GM19240 (cell line): ENCODE measurements around the gene NFATC2.

Experiments
- DNase-seq: peaks from one replicate; pipeline ENCODE4 v3.0.0; 2011; ENCODE audit warnings: low spot score; ENCODE audit not compliant: insufficient read length

Gene NFATC2

DNA sequence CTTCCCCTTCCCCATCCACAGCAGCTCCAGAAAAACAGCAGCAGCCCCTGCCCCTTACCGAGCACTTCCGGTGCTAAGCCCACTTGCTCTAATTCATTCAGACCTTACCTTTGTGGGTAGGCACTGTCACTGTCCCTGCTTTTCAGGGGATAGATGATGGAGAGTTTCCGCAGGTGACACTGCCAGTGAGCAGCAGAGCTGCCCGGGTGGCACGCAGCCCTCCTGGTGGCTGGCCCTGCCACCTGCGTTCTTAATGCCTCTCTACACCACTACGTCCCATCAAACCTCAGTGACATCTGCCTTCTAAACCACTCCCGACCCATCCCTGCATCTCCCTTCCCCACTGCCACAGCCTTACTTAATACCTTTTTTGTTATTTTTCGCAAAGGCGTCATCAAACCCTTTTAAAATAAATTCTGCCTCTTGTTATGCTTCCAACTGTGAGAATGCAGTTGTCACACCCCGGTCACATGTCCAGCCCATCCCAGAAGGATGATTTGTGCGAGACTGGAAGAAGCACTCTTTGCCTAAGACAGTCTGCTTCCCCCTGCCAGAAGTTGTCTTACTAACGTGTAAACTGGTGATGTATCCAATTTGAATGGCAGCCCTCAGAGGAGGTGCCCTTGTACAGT lies 89.7 kb downstream of the NFATC2 start:
- no peak for DNase-seq

DNA sequence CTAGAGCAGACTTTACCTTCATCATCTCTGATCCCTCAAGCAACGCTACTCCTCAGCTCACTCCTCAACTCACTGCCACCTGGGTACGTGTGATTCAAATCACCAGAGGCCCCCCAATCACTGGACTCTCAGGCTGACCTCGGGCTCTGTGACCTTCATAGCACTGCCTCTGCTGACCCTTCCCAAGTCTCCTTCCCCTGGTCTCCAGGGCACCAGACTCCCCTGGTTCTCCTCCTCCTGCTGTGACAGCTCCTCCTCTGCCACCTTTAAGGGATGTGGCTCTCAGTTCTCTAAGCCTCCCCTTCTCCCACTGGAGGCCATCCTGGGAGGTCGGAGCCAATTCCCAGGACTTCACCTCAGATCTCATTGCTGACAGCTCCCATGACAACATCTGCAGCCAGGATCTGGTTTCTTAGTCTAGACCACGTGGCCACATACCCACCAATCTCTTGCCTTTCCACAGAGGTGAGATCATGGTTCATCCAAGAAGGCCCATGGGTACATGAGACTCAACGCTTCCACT lies 90.4 kb downstream of the NFATC2 start:
- no peak for DNase-seq

DNA sequence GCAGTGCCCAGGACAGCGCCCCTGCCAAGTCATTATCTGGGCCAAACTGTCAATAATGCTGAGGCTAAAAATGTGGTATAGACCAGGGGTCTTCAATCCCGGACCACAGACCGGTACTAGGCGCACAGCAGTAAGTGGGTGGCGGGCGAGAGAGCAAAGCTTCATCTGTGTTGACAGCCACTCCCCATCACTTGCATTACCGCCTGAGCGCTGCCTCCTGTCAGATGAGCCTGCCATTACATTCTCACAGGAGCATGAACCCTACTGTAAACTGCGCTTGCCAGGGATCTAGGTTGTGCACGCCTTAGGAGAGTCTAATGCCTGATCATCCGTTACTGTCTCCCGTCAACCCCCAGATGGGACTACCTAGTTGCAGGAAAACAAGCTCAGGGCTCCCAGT lies 91.0 kb downstream of the NFATC2 start:
- DNase-seq, result no peak

DNA sequence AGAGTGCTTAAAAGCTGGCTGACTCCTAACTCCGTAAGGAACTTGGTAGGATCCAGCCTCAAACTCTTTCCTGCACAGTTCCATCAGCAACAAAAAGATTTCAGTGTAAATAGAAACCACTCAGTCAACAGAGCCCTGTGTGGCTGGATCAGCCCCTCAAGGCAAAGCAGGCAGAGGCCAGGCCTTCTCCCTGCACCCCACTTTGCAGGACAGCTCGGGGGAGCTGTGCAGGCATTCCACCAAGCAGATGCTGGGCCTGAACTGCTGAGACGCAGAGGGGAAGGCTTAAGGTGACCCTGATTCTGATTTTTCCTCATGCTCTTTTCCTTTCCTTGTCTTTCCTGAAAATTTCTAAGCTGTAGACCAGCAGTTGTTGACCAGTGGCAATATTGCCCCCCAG lies 91.5 kb downstream of the NFATC2 start:
- DNase-seq, result no peak

DNA sequence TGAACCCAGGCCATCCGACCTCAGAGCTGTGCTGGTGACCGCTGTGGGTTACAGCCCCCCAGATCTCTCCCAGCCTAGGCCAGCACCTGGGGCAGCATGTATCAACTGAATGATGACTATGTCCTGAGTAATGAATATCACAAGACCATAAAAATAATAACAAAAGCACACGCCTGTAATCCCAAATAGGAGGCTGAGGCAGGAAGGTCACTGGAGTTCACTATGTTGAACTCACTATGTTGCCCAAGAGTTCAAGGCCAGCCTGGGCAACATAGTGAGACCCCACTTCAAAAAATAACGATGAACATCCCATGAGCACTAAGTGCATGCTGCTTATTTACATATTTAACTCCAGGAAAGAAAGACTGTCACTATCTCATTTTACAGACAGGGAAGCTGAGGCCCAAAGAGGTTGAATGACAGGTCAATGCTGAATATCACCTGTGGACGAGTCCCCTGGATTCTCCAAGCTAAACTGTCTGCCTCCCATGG lies 92.3 kb downstream of the NFATC2 start:
- no peak for DNase-seq

DNA sequence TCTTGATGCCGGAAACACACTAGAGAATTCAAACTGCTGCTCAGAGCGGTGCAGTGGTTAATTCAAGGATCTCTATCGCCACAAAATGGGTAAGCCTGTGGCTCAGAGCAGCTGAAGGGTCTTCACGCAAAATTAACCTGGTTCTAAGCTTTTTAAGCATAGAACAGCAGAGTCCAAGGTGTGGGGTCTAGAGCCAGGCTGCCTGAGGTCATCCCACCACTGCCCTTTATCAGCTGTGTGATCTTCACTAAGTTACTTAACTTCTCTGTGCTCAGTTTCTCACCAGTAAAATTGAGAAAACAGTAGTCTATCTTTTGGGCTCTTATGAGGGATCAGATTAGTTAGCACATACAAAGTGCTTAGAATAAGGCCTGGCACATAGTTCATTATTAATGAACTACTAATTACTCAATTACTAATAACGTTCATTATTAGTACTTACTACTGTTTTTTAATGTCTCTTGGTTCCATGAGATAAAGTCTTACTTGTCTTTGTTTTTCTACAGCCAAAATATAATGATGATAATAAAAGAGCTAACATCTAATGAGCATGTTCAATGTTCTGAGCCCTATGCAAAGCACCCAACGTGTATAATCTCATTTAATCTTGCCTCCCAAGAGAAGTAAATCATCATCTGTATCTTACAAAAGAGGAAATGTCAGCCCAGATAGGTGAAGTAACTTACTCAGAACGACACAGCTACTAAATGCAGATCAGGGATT lies 92.9 kb downstream of the NFATC2 start:
- no peak for DNase-seq

DNA sequence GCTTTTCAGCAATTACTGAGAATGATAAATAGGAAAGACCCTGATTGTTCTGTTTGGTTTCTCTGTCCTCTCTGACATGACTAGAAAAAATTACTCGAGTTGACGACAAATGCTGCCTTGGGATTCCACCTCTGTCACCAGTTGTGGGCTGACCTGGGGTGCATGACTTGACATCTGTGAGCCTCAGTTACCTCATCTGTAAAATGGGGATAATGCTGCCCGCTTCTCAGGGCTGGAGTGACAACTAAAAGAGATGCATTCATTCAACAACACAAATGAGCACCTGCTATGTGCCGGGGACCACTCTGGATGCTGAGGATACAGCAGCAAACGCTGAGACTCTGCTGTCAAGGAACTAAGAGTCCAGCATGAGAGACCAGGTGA lies 94.8 kb downstream of the NFATC2 start:
- DNase-seq, result no peak

DNA sequence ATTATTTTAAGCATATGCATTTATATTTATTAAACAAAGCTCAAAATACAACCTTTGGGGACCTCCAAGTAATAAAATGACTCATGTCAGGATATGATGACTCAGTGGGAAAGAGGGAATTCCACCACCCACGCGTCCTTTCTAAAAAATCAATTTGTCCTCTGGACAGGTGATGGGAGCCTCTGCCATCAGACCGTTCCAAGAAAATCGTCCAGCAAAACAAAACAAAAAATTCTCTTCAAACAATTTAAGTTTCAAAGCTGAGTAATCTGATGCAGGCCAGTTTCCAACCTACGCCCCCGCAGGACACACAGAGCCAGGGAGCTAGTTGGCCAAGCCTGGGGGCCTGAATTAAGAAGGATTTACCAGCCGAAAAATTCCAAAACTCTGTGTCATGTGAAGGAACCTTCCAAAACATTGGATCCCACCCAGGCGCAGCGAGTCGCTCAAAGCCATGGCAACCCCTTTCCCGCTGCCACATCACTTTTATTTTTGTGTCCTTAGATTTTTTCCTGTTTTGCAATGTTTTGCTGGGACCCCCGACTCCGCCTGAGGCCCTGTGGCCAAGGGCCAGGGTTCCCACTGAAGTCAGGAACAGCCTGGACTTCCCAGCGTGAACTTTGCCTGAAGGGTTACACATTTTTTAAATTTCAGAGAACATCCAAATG lies 95.3 kb downstream of the NFATC2 start:
- no peak for DNase-seq

DNA sequence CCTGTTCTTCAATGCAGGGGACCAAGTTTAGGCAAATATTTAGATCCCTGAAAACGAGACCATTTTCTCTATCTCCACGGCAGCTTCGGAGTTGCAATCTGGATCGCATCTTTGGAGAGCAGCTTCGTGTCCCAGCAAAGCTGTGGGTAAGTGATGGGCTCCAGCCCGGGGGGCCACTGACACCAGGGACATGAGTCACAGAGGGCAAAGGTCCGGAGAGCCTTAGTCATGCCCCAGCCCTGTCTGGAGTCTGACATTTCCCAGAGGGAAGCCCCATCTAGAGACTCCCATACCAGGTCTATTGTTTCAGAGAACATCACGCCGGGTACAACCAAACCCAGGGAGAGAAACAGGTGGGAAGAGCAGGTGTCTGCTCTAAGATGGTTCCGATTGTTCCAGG lies 95.9 kb downstream of the NFATC2 start:
- no peak for DNase-seq

DNA sequence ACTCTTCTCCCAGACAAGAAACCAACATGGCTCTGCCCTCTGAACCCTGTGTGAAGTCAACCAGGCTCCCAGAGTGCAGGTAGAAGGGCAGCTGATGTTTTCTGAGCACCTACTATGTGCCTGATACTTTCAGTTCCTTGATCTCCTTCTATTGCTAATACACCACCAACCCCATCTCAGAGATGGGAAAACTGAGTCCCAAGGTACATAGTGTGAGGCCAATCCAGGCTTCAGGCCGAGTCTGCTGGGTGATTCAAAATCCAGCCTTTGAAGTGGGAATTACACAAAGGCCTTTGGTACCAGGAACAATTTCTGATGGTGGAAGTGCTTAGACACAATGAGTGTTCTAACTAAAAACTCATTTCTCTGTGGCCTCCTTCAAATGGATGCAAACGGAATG lies 96.3 kb downstream of the NFATC2 start:
- DNase-seq, result no peak

DNA sequence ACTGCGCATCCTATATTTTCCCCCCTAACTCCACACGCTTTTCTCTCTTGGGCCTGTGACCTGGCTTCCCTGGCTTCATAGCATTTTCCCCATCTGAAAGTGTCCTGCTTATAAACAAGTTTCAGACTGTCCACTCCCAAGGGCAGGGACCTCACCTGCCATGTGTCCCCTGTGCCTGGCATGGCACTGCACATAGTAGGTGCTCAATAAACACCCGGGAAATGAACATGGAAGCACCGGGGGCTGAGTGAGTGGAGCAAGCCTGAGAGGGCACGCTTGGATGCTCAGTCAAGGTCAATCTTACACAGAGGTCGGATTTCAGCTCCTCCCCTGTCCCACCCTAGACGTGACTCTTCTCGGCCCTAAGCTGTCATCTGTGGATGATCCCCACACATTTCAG lies 96.9 kb downstream of the NFATC2 start:
- DNase-seq, result no peak

DNA sequence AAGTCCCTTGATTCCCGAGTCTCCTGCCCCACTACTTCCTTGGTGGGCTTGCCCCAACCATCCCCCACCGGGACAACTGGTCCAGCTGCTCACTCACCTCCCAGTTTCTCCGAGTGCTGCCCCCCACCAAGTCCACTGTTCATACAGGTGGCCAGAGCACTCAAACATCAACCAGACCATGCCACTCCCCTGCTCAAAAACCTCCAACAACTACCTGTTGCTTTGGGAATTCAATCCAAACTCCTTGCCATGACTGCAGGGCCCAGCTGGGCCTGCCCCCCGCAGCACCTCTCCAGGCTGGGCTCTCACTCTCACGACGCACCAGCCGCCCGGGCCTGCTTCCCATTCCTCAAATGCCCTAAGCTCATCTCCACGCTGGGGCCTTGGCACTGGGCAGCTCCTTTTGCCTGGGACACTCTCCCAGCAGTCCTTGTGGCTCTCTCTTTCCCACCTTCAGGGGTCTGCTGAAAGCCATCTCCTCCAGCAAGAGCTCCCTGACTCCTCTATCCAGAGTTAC lies 97.5 kb downstream of the NFATC2 start:
- no peak for DNase-seq

DNA sequence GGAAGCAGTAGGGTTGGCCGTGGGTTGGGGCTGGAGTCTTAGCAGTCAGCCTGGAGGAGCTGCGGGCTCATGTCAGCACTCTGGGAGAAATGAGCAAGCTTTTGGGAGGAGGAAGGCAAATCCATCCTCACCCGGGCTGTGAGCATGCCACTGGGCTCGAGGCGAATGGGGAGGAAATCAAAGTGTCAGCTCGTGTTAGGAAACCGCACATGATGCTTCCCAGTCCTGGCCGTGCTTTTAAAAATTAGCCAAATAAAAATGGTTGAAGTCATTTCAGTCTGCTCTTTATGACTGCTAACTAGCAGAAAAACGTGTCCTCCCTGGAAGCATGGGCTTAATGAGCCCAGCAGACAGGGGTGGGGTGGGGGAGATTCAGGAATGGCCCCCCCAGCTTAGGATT lies 98.1 kb downstream of the NFATC2 start:
- no peak for DNase-seq

DNA sequence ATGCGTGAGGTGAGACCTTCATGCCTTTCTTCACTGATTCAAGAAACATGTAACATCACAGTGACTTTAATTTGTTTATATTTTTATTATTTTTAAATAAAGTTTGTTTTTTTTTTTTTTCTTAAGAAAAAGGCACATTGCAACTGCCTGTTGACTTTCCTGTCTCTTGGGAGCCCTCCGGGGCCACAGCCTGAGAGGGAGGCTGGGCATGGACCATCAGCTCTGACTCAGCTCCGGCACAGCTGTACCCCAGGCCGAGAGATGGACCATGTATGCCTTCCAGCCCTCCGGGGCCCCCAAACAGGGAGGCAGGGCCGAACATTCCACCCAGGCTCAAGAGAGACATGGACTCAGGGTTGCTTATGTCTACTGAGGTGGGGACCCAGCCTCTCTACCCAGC lies 99.9 kb downstream of the NFATC2 start:
- no peak for DNase-seq

DNA sequence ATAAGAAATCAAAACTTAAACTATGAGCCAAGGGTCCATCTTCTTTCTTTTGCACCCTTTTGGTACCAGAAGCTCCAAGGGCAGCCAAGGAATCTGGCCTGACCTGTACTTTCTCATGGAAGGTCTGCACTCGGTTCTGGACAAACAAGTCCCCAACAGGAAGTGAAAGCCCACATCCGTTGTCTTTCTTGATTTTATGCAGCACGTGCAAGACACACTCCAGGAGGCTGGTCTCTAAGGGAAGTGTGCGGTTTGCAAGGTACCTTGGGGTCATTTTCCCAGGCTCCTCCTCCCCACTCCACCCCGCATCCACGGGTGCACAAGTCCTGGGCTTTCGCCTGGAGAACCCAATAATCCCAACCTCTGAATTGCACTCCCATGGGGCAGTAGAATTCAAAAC lies 101.9 kb downstream of the NFATC2 start:
- peak; percentile 29 for DNase-seq

DNA sequence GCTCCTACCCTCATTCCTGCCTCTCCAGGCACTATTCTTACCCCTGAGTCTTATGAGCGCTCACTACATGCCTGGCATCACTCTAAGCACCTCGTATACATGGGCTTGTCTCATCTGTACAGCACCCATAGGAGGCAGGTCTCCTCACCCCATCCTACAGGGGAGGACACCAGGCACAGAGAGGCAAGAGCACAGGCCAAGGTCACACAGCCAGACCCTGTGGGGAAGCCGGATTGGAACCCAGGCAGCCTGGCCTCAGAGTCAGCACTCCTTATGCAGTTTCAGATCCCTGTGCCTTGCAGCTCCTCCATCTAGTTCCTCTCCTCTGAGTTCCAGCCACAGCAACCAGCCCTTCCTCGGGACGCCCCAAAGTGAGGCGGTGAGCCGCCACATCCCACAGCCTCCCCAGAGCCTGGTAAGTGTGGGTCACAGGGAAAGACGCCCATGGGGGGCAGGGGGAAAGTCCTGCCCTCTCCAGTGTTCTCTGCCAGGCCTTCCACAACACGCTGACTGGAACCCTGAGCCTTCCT lies 103.3 kb downstream of the NFATC2 start:
- DNase-seq, result no peak

DNA sequence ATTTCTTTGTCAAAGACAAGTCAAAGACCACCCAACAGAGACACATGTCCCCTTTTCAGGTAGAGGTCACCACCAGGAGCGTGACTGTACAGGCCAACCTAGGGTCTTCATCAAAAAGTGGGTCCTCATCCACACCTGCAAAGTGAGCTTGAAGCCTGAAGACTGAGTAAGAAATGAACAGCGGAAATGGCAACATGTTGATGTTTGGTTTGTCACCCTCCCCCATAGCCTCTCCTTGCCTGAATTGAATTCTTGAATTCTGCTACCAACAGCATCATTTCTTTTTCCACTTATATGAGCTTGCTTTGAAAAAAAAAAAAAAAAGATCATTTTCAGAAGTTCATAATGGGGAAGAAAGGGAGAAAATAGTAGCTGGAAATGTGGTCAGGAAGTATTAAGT lies 104.4 kb downstream of the NFATC2 start:
- DNase-seq, result no peak

DNA sequence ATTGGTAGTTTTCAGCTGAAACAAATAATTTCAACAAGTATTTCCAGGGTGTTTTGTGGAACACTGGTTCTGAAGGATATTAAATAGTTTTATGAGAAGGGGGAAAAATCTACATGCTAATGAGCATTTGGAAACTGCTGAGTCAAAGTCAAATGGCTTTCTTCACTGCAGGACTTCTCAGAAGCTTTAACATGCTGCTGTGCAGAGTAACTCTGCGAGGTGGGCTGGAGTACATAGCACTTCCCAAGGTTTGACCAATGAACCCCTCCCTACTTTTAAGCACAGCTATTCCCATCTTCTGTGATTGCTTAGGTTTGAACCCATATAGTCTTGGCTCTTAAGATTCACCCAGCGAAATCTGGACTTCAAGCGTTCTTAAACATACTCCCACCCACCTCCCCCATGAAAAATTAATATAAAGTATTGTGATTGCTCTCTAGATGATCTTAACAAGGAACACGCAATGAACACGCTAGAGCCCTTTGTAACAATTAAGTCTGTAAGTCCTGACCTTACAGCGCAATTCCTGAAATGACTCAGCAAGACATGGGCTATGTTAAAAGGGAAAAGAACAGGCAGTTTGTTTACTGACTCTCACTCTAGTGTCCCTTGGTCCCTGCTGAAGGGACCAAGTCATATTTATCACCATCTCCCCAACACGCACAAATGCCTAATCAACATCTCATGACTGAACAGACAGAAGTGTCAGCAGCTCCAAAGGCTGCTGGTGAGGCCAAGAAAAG lies 105.2 kb downstream of the NFATC2 start:
- DNase-seq, result no peak

DNA sequence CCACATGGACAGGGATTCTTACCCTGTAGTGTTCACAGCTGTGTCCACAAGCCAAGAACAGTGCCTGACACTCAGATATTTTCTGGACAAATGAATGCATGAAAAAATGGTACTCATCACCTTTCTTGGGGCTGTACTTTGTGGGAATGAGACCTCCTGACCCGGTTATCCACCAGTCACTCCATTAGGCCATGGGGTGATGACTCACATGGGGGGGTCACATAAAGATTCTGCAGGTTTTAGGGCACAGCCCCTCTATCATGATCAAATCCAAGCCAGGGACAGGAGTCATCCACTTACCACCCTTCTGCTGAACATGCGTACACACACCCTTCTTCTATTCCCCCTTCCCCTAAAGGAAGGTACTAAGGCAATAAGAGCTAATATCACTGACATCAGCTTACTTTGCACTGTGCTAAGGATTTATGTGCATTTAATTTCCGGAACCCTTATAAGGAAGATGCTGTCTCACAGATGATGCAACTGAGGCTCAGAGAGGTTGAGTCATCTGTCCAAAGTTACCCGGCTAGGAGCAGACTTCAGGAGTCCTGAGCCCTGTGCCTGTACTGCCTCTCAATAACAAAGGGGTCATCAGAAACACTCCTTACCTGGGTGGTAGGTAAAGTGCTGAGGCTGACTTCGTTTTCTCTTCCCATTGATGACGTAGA lies 107.8 kb downstream of the NFATC2 start:
- DNase-seq, result no peak

DNA sequence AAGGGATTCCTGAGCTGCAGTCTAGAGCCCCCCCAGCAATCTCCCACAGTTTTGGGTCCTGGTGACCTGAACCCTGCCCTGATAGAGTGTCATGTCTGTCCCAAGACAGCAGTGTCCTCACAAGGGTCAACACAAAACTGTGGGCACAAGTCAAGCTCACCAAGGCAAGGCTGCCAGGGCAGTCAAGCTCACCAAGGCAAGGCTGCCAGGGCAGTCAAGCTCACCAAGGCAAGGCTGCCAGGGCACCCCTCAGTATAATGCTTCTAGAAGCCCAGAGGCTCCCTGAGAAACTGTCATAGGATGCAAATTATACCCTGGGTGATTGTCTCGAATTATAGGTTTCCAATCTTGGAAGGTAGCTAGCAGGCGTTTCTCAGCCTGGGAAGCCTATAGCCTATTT lies 108.5 kb downstream of the NFATC2 start:
- DNase-seq, result no peak

DNA sequence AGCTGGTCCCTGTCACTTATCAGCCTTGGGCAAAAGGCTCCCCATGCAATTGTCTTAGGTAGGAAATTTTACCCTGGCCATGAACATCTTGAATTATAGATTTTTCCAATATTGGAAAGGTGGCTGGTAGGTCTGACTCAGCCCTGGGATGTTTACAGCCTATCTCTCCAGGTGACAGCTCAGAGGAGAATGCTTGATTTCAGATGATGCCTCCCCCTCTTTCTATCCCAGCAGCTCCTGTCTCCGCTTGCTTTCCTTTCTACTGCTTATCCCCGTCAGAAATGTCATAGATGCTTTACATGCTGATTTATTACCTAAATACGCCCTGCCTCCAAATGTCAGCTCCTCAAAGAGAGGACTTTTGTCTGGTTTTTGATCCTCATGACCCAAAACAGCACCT lies 109.6 kb downstream of the NFATC2 start:
- DNase-seq, result no peak
